C4-2B (cell line): ENCODE results near the gene MAGOHB.

ENCODE experiments used
- H3K27ac ChIP-seq: fragments of 450-650 bp; 2 replicates; pipeline ENCODE4 v1.5.1; 2017
- ZFX ChIP-seq: fragments of 450-650 bp; IDR thresholded peaks from 2 replicates; pipeline ENCODE4 v1.6.1; 2017
- TF ChIP-seq, protein P1 (sequence below): fragments of 450-650 bp; conservative IDR thresholded peaks from 2 replicates; pipeline ENCODE4 v1.5.1; 2017; ENCODE audit warnings: mild to moderate bottlenecking

MAGOHB gene

DNA sequence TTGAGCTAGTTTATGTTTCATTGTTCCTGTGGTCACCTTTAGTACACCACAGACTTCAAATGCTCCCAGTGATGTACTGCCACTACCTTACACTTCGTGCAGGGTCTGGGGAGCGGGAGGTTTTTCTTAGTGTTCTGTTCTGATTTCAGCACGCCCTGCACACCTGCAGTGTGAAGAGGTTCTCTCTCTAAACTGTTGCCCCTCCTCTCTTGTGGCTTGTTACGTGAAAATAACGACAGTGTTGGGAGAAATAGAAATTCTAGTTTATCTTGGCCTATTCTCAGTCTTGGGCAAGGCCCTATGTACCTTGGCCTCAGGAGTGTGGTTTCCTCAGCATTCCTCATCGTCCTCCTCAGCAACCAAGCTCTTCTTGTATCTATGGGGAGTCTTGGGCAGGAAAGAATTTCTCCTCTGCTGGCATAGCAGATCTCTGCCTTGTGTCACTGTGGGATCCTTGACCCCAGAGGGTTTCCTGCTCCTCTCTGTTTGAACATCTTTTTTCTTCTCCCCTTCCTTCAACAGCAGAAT, 59.1 kb downstream of the MAGOHB start:
- no peak overlapping the region for H3K27ac ChIP-seq
- TF ChIP-seq ZFX: no peak
- TF ChIP-seq, protein P1, sequence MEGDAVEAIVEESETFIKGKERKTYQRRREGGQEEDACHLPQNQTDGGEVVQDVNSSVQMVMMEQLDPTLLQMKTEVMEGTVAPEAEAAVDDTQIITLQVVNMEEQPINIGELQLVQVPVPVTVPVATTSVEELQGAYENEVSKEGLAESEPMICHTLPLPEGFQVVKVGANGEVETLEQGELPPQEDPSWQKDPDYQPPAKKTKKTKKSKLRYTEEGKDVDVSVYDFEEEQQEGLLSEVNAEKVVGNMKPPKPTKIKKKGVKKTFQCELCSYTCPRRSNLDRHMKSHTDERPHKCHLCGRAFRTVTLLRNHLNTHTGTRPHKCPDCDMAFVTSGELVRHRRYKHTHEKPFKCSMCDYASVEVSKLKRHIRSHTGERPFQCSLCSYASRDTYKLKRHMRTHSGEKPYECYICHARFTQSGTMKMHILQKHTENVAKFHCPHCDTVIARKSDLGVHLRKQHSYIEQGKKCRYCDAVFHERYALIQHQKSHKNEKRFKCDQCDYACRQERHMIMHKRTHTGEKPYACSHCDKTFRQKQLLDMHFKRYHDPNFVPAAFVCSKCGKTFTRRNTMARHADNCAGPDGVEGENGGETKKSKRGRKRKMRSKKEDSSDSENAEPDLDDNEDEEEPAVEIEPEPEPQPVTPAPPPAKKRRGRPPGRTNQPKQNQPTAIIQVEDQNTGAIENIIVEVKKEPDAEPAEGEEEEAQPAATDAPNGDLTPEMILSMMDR: no peak
